ENCODE data around the gene ERC2. TPM values are rescaled to one million over a fixed set of nuclear protein-coding genes. Genes with fewer than 3 reads are reported as not detected.

The ERC2 gene
- total and polyA plus RNA-seq, 9 donors, result 1.2 to 9.4 (median 5.4) TPM

DNA sequence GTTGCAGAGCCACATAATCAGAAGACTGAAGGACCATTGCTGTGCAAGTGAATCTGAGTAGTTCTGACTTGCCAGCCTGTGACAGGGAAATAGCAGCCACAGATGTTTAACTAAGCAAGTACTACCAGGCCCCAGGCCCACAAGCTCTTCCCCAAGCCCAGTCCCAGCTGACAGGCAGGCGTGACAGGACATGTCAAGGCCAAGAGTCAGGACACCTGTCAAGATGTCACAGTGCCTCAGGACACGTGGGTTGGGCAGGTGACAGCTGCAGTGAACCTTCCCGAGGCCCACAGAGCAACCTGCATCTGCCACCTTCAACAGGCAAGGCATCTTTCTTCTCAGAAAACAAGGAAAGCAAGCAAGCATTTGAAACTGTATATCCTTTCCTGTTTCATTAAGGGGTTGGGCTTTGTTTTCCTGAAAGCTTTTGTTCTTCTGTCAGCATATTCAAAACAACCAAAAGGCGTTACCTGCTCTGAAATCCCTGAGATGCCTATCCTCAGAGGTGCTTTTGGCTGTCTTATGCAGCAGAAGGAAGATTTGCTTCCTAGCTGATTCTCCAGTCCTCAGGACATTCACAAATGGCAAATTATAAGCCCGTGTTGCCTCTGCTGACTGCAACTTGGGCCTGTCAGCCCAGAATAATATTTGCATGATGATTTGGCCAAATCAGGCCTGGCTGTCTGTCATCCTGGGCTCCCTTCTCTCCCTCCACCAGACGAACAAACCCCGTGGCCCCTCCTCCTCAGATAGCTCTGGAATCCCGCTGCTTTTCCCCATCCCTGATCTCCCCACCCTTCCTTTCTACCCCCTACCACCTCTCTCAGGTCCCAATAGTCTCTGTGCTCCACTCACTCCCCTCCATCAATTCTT is 809.3 kb downstream of the ERC2 start:
- intact Hi-C loops (cut with DNase I), result no loop called here
- 81 to 88% (median 83%) methylated on average over 8 of the region's 8 CpGs for WGBS, 3 donors
- TF ChIP-seq POLR2A (IDR thresholded peaks at IDR 0.05) (no peak), EP300 (IDR thresholded peaks at IDR 0.05) (no peak)
- TF ChIP-seq, protein P1, sequence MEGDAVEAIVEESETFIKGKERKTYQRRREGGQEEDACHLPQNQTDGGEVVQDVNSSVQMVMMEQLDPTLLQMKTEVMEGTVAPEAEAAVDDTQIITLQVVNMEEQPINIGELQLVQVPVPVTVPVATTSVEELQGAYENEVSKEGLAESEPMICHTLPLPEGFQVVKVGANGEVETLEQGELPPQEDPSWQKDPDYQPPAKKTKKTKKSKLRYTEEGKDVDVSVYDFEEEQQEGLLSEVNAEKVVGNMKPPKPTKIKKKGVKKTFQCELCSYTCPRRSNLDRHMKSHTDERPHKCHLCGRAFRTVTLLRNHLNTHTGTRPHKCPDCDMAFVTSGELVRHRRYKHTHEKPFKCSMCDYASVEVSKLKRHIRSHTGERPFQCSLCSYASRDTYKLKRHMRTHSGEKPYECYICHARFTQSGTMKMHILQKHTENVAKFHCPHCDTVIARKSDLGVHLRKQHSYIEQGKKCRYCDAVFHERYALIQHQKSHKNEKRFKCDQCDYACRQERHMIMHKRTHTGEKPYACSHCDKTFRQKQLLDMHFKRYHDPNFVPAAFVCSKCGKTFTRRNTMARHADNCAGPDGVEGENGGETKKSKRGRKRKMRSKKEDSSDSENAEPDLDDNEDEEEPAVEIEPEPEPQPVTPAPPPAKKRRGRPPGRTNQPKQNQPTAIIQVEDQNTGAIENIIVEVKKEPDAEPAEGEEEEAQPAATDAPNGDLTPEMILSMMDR (IDR thresholded peaks at IDR 0.05), result no peak
- Histone ChIP-seq H3K27me3 (no peaks in the 10 kb centered on the region), H3K4me3 (no peak overlapping the region), H3K36me3 (no peaks in the 10 kb centered on the region), H3K4me1 (ENCODE audit: insufficient read depth) (no peaks in the 10 kb centered on the region), H3K9me3 (no peaks in the 10 kb centered on the region), H3K27ac (no peak overlapping the region)
- DNase-seq, result no peak

DNA sequence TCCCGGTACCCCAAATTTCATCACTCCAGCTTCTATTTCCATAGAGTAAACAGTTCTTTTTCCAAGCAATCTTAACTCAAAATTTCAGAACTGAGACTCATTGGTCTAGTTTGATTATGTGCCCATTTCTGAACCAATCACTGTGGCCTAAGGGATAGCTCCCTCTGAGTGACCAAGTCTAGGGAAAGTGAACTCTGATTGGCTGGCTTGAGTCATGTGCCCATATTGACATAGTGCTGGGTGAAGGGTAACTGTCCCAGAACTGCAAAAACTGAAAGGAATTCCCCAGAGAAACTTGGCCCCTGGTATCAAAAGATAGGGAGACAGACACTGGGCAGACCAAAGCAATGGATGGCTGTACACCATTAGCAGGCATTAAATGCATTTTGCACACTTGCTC is 810.0 kb downstream of the ERC2 start:
- no peak for DNase-seq
- TF ChIP-seq, protein P1 (IDR thresholded peaks at IDR 0.05), result no peak
- TF ChIP-seq EP300 (IDR thresholded peaks at IDR 0.05) (no peak), POLR2A (IDR thresholded peaks at IDR 0.05) (no peak)
- Histone ChIP-seq H3K27me3 (no peaks in the 10 kb centered on the region), H3K4me1 (ENCODE audit: insufficient read depth) (no peaks in the 10 kb centered on the region), H3K9me3 (no peaks in the 10 kb centered on the region), H3K36me3 (no peaks in the 10 kb centered on the region), H3K27ac (no peak overlapping the region), H3K4me3 (no peak overlapping the region)
- intact Hi-C loops (cut with DNase I), result no loop called here
- 96 to 98% (median 98%) methylated on average over 1 of the region's 1 CpG for WGBS, 3 donors

DNA sequence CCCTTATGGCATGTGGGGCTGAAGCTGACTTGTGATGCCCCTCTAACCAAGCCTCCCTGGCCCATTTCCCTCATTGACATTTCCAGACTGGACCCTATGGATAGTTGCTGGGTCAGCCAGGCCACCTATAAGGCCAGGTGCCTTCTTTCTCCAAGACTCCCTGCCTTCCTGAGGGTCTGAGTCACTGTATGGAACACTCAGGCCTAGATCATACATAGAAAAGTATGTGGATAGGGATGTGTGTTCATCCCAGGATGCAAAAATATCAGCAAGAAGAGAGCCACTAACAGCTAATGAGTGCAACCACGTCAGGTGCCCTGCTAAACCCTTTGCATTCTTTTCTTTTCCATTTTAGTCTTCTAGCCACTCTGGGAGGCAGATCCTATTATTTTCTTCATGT is 812.7 kb downstream of the ERC2 start:
- H3K4me1 ChIP-seq (ENCODE audit: insufficient read depth), result no peaks in the 10 kb centered on the region
- no peak for DNase-seq

DNA sequence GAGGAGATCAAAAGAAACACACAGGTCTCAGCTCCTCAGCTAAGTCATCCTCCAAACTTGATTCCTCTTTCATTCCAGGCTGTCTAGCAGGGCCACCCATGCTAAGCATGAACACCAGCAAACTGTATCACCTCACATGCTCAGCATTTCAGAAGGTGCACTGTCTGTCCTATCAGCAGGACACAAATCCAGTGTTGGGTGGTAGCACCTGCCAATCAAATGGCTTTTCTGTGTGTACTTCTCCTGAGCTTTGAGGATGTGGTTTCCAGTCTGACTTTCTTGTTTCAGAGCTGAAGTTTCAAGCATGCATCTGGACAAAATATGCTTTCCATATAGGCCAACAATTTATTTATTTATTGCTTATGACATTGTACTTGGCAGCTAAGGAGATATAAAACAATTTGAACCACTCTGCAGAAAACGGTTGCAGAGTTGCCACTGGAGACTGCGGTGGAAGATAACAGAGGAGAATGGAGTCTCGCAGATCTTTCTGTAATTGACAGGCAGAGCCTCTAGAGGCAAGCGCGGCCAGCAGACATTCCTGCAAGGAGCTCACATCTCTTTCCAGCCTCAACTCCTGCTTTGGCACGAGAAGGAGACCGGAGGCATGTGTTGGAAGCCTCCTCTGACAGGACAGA is 814.0 kb downstream of the ERC2 start:
- Histone ChIP-seq H3K27me3 (no peaks in the 10 kb centered on the region), H3K4me3 (no peak overlapping the region), H3K27ac (no peak overlapping the region), H3K4me1 (ENCODE audit: insufficient read depth) (no peaks in the 10 kb centered on the region), H3K9me3 (no peaks in the 10 kb centered on the region), H3K36me3 (no peaks in the 10 kb centered on the region)
- no peak for DNase-seq
- 70 to 80% (median 78%) methylated on average over 7 of the region's 7 CpGs for WGBS, 3 donors
- TF ChIP-seq, protein P1 (IDR thresholded peaks at IDR 0.05), result no peak
- TF ChIP-seq POLR2A (IDR thresholded peaks at IDR 0.05) (no peak), EP300 (IDR thresholded peaks at IDR 0.05) (no peak)
- intact Hi-C loops (cut with DNase I), result no loop called here

More for the DNA sequence above, 812.7 kb downstream of the ERC2 start:
- no peaks in the 10 kb centered on the region for H3K27me3 ChIP-seq
- H3K4me3 ChIP-seq, result no peak overlapping the region
- no peak overlapping the region for H3K27ac ChIP-seq
- no peaks in the 10 kb centered on the region for H3K9me3 ChIP-seq
- WGBS, 3 donors, result 94 to 100% (median 97%) methylated on average over 1 of the region's 1 CpG
- no peaks in the 10 kb centered on the region for H3K36me3 ChIP-seq
- intact Hi-C loops (cut with DNase I), result no loop called here
- TF ChIP-seq, protein P1 (IDR thresholded peaks at IDR 0.05), result no peak
- no peak for TF ChIP-seq EP300 (IDR thresholded peaks at IDR 0.05)
- no peak for TF ChIP-seq POLR2A (IDR thresholded peaks at IDR 0.05)

All from ovary (tissue), 9 donors.